IMR-90 (cell line): ENCODE data around the gene TRIM6. TPM values are rescaled to one million over a fixed set of nuclear protein-coding genes. Genes with fewer than 3 reads are reported as not detected.

Experiments used
- ATAC-seq: fragments of 200-7000 bp; cut with Tn5 transposase; 2 replicates; pipeline ENCODE4 v1.9.1; 2020; ENCODE audit warnings: low read depth, mild to moderate bottlenecking, moderate library complexity
- BruUV-seq: library from RNA; stranded (reverse); fragments of 400-500 nt; replicated peaks from 2 replicates; lab custom pipeline; 2021; lab: Mats Ljungman, UMichigan
- CTCF ChIA-PET: fragments of 300-600 bp; formaldehyde crosslinking; extraction: SDS; loops from one replicate; lab custom pipeline; 2021; ENCODE audit warnings: antibody characterized with exemption; lab: Yijun Ruan, JAX
- POLR2A ChIA-PET: fragments of 300-600 bp; sonication (Branson Sonifier 250); formaldehyde crosslinking; loops from one replicate; lab custom pipeline; 2022; ENCODE audit warnings: antibody characterized with exemption; ENCODE audit not compliant: unreplicated experiment; lab: Charles Lee
- DNase-seq: peaks from one replicate; pipeline ENCODE4 v3.0.0; 2013
- H2AFZ ChIP-seq: replicated peaks from 2 replicates; pipeline ENCODE3; 2013; ENCODE audit warnings: low read length, mild to moderate bottlenecking; ENCODE audit not compliant: poor library complexity
- H2AK5ac ChIP-seq: 2 replicates; pipeline ENCODE4 v1.6.1; 2013; ENCODE audit warnings: low read depth, low read length, inconsistent platforms
- H2AK9ac ChIP-seq: replicated peaks from 2 replicates; pipeline ENCODE3; 2013; ENCODE audit warnings: mild to moderate bottlenecking, low read depth, low read length, moderate library complexity; ENCODE audit not compliant: poor library complexity
- H2BK120ac ChIP-seq: 2 replicates; pipeline ENCODE4 v1.6.1; 2013; ENCODE audit warnings: low read depth, low read length, inconsistent platforms
- H2BK15ac ChIP-seq: 3 replicates; pipeline ENCODE4 v1.6.1; 2013; ENCODE audit warnings: low read depth, low read length, inconsistent platforms
- H2BK20ac ChIP-seq: 2 replicates; pipeline ENCODE4 v1.6.1; 2013; ENCODE audit warnings: low read depth, mild to moderate bottlenecking, inconsistent platforms, low read length, moderate library complexity
- H2BK5ac ChIP-seq: 2 replicates; pipeline ENCODE4 v1.6.1; 2013; ENCODE audit warnings: mild to moderate bottlenecking, low read depth, low read length, inconsistent platforms; ENCODE audit not compliant: poor library complexity, severe bottlenecking
- H3K14ac ChIP-seq: replicated peaks from 2 replicates; pipeline ENCODE4 v1.6.1; 2013; ENCODE audit warnings: low read depth, low read length, inconsistent platforms
- H3K18ac ChIP-seq: 2 replicates; pipeline ENCODE4 v1.6.1; 2013; ENCODE audit warnings: low read depth, low read length, control low read depth
- H3K23ac ChIP-seq: 2 replicates; pipeline ENCODE4 v1.6.1; 2013; ENCODE audit warnings: low read depth, low read length, inconsistent platforms
- H3K27ac ChIP-seq: 2 replicates; pipeline ENCODE4 v1.5.1; 2013; ENCODE audit warnings: mild to moderate bottlenecking, control low read depth, low read length; ENCODE audit not compliant: insufficient read depth
- H3K27me3 ChIP-seq: 2 replicates; pipeline ENCODE4 v1.6.1; 2013; ENCODE audit warnings: low read length; ENCODE audit not compliant: control insufficient read depth, insufficient read depth
- H3K36me3 ChIP-seq: 2 replicates; pipeline ENCODE4 v1.6.1; 2013; ENCODE audit warnings: low read length, mixed read lengths; ENCODE audit not compliant: control insufficient read depth, insufficient read depth
- H3K4ac ChIP-seq: 2 replicates; pipeline ENCODE4 v1.6.1; 2013; ENCODE audit warnings: low read depth, low read length, inconsistent platforms
- H3K4me1 ChIP-seq: 2 replicates; pipeline ENCODE4 v1.6.1; 2013; ENCODE audit warnings: low read length, mixed read lengths; ENCODE audit not compliant: control insufficient read depth, insufficient read depth
- H3K4me2 ChIP-seq: 2 replicates; pipeline ENCODE4 v1.6.1; 2013; ENCODE audit warnings: low read depth, mild to moderate bottlenecking, control low read depth, low read length, moderate library complexity
- H3K4me3 ChIP-seq: 2 replicates; pipeline ENCODE4 v1.5.1; 2013; ENCODE audit warnings: low read depth, mild to moderate bottlenecking, control low read depth, low read length, moderate library complexity; ENCODE audit not compliant: insufficient read depth
- H3K56ac ChIP-seq: 2 replicates; pipeline ENCODE4 v1.6.1; 2013; ENCODE audit warnings: low read length, inconsistent platforms; ENCODE audit not compliant: insufficient read depth; ENCODE audit errors: extremely low read depth
- H3K79me1 ChIP-seq, 2 experiments: 2 replicates each; pipeline ENCODE4 v1.6.1; 2013; ENCODE audit warnings: low read length in 2 of 2, inconsistent platforms in 1 of 2, low read depth in 1 of 2
- H3K9ac ChIP-seq: 2 replicates; pipeline ENCODE4 v1.6.1; 2013; ENCODE audit warnings: low read depth, low read length, control low read depth
- H3K9me1 ChIP-seq: 2 replicates; pipeline ENCODE4 v1.6.1; 2013; ENCODE audit warnings: low read length, inconsistent platforms; ENCODE audit not compliant: insufficient read depth
- H3K9me3 ChIP-seq: 2 replicates; pipeline ENCODE4 v1.6.1; 2013; ENCODE audit warnings: low read length; ENCODE audit not compliant: control insufficient read depth, insufficient read depth
- H4K20me1 ChIP-seq: 2 replicates; pipeline ENCODE4 v1.6.1; 2013; ENCODE audit warnings: low read length, inconsistent platforms; ENCODE audit not compliant: insufficient read depth
- H4K5ac ChIP-seq: 2 replicates; pipeline ENCODE4 v1.6.1; 2013; ENCODE audit warnings: mild to moderate bottlenecking, low read depth, low read length, control low read depth
- H4K8ac ChIP-seq, 2 experiments: 2 replicates each; pipeline ENCODE4 v1.6.1; 2013; ENCODE audit warnings: low read depth in 2 of 2, low read length in 2 of 2, control low read depth in 1 of 2, inconsistent platforms in 1 of 2
- H4K91ac ChIP-seq: 2 replicates; pipeline ENCODE4 v1.6.1; 2013; ENCODE audit warnings: low read depth, low read length, inconsistent platforms; ENCODE audit not compliant: insufficient read depth
- BHLHE40 ChIP-seq: fragments of 150-350 bp; IDR thresholded peaks from 2 replicates; pipeline ENCODE4 v1.6.1; 2016; ENCODE audit warnings: mild to moderate bottlenecking, low read depth, low read length
- CEBPB ChIP-seq: IDR thresholded peaks from 2 replicates; pipeline ENCODE4 v1.6.1; 2012; ENCODE audit warnings: low read depth, low read length, improper control_type of control experiment
- CHD1 ChIP-seq: IDR thresholded peaks from 2 replicates; pipeline ENCODE4 v1.6.1; 2012; ENCODE audit warnings: low read depth, low read length, improper control_type of control experiment
- CTCF ChIP-seq: conservative IDR thresholded peaks from 2 replicates; pipeline ENCODE4 v1.5.1; 2012; ENCODE audit warnings: mild to moderate bottlenecking, low read depth, low read length, improper control_type of control experiment
- ELK1 ChIP-seq: fragments of 150-350 bp; IDR thresholded peaks from 2 replicates; pipeline ENCODE4 v1.6.1; 2016; ENCODE audit warnings: low read depth, mild to moderate bottlenecking, low read length, moderate library complexity, borderline replicate concordance
- FOS ChIP-seq: fragments of 150-350 bp; IDR thresholded peaks from 2 replicates; pipeline ENCODE4 v1.6.1; 2016; ENCODE audit warnings: low read depth, low read length
- MAFK ChIP-seq: IDR thresholded peaks from 2 replicates; pipeline ENCODE4 v1.6.1; 2012; ENCODE audit warnings: low read depth, low read length, improper control_type of control experiment
- MAZ ChIP-seq: IDR thresholded peaks from 2 replicates; pipeline ENCODE4 v1.6.1; 2012; ENCODE audit warnings: low read depth, mild to moderate bottlenecking, low read length, improper control_type of control experiment, moderate library complexity, borderline replicate concordance
- MXI1 ChIP-seq: IDR thresholded peaks from 2 replicates; pipeline ENCODE4 v1.6.1; 2012; ENCODE audit warnings: low read depth, mild to moderate bottlenecking, low read length, moderate library complexity, borderline replicate concordance
- NFE2L2 ChIP-seq: fragments of 150-350 bp; IDR thresholded peaks from 2 replicates; pipeline ENCODE4 v1.6.1; 2016; ENCODE audit warnings: low read depth, mild to moderate bottlenecking, low read length
- POLR2A ChIP-seq: IDR thresholded peaks from 2 replicates; pipeline ENCODE4 v1.6.1; 2012; ENCODE audit warnings: mild to moderate bottlenecking, low read depth, low read length
- RAD21 ChIP-seq: IDR thresholded peaks from 2 replicates; pipeline ENCODE4 v1.6.1; 2012; ENCODE audit warnings: low read length, improper control_type of control experiment
- RCOR1 ChIP-seq: IDR thresholded peaks from 2 replicates; pipeline ENCODE4 v1.6.1; 2012; ENCODE audit warnings: mild to moderate bottlenecking, low read length, improper control_type of control experiment; ENCODE audit not compliant: insufficient replicate concordance
- RFX5 ChIP-seq: IDR thresholded peaks from 2 replicates; pipeline ENCODE4 v1.8.0; 2012; ENCODE audit warnings: low read depth, mild to moderate bottlenecking, low read length, moderate library complexity
- SMC3 ChIP-seq: fragments of 150-350 bp; IDR thresholded peaks from 2 replicates; pipeline ENCODE4 v1.6.1; 2016; ENCODE audit warnings: low read depth, mild to moderate bottlenecking, antibody characterized with exemption, low read length, moderate library complexity
- USF2 ChIP-seq: fragments of 150-350 bp; IDR thresholded peaks from 2 replicates; pipeline ENCODE4 v1.6.1; 2017; ENCODE audit warnings: mild to moderate bottlenecking, antibody characterized with exemption, low read length, low read depth
- WGBS, 2 experiments: methylation state at CpG; one replicate each; pipeline versions ENCODE4 v1.1.5 to v1.1.7; 2013; ENCODE audit warnings: missing lambda C conversion rate in 2 of 2; ENCODE audit not compliant: insufficient read length in 1 of 2; ENCODE audit errors: extremely low coverage in 2 of 2; 5-methylcytosine and 5-hydroxymethylcytosine counted together
- dilution Hi-C: fragments of 300-500 bp; cut with HindIII; formaldehyde crosslinking; loops from one replicate; pipeline ENCODE4 v1.14.3; 2018; ENCODE audit warnings: low sequenced_read_pairs; ENCODE audit not compliant: unreplicated experiment
- in situ Hi-C: fragments of 300-500 bp; cut with MboI; formaldehyde crosslinking; loops from 3 replicates; pipeline ENCODE4 v1.14.3; 2019; ENCODE audit warnings: low sequenced_read_pairs, inconsistent platforms, mixed read lengths
- intact Hi-C: fragments of 100-400 bp; cut with micrococcal nuclease; formaldehyde crosslinking; loops from 2 replicates; pipeline ENCODE4 v1.10.0; 2022
- polyA plus RNA-seq, 3 experiments: library from polyadenylated mRNA; depleted of rRNA; stranded (reverse); fragments of >200 nt; gene quantifications; 2 replicates each; pipeline ENCODE4 v1.2.3, GENCODE V29; 2012; ENCODE audit warnings: low replicate concordance in 1 of 3
- total RNA-seq: library from RNA; depleted of rRNA; stranded (reverse); fragments of >200 nt; gene quantifications from 2 replicates; pipeline ENCODE4 v1.2.3, GENCODE V29; 2012

TRIM6 gene
- total and polyA plus RNA-seq, 2 of the 4 experiments (the other 2 are of a cell fraction) = 3.9 to 4.7 TPM

GRCh38 chr11:5547982-5548381, 48.5 kb upstream of the TRIM6 start:
- H3K4me3 ChIP-seq = no peak overlapping the region
- BruUV-seq = no TSS peak
- intact Hi-C loops = no loop called here
- no peaks in the 10 kb centered on the region for H4K20me1 ChIP-seq
- no peak overlapping the region for H3K4me2 ChIP-seq
- H4K5ac ChIP-seq = no peak overlapping the region
- H3K27ac ChIP-seq = no peak overlapping the region
- ChIA-PET POLR2A (no interaction called here), CTCF (no interaction called here)
- dilution Hi-C loops = no loop called here
- no peak overlapping the region for H3K18ac ChIP-seq
- in situ Hi-C loops = no loop called here
- H2BK5ac ChIP-seq = no peak overlapping the region
- H2AK9ac ChIP-seq = no peak overlapping the region
- no peaks in the 10 kb centered on the region for H3K4me1 ChIP-seq
- H3K23ac ChIP-seq = no peak overlapping the region
- ATAC-seq (no peak), DNase-seq (no peak)
- no peak overlapping the region for H2AK5ac ChIP-seq
- H3K36me3 ChIP-seq = no peaks in the 10 kb centered on the region
- H4K8ac ChIP-seq = no peak overlapping the region
- no peak overlapping the region for H2AFZ ChIP-seq
- H3K79me1 ChIP-seq = no peaks in the 10 kb centered on the region
- H3K14ac ChIP-seq = no peak overlapping the region
- no peak overlapping the region for H3K9ac ChIP-seq
- H3K56ac ChIP-seq = no peak overlapping the region
- WGBS, 2 experiments = no CpG with 5 or more reads among the region's 1 CpG
- no peak overlapping the region for H2BK120ac ChIP-seq
- no peaks in the 10 kb centered on the region for H3K9me1 ChIP-seq
- H2BK15ac ChIP-seq = no peak overlapping the region
- no peaks in the 10 kb centered on the region for H3K27me3 ChIP-seq
- H4K91ac ChIP-seq = no peak overlapping the region
- no peak overlapping the region for H2BK20ac ChIP-seq
- TF ChIP-seq RFX5 = no peak
- TF ChIP-seq CEBPB = no peak
- no peak for TF ChIP-seq BHLHE40
- no peak for TF ChIP-seq RAD21
- TF ChIP-seq POLR2A = no peak
- no peak for TF ChIP-seq FOS
- TF ChIP-seq MXI1 = no peak
- TF ChIP-seq USF2 = no peak
- TF ChIP-seq SMC3 = no peak
- TF ChIP-seq RCOR1 = no peak
- TF ChIP-seq MAFK = no peak
- no peak for TF ChIP-seq NFE2L2
- no peak for TF ChIP-seq ELK1
- TF ChIP-seq CTCF = no peak
- TF ChIP-seq MAZ = no peak
- TF ChIP-seq CHD1 = no peak
- no peak overlapping the region for H3K4ac ChIP-seq
- no peaks in the 10 kb centered on the region for H3K9me3 ChIP-seq
